OCI-LY1 (cell line): Measurements from ENCODE around the gene BBX.

Experiments used
- EZH2 ChIP-seq: fragments of 200-600 bp; sonication (generic), shearing (Covaris generic); IDR thresholded peaks from 2 replicates; pipeline ENCODE4 v1.8.0; 2017; ENCODE audit warnings: borderline replicate concordance, mixed run types, mild to moderate bottlenecking, antibody characterized with exemption, low read length, moderate library complexity, mixed read lengths
- TF ChIP-seq, protein P1 (sequence below): fragments of 200-600 bp; sonication (generic), shearing (Covaris generic); IDR thresholded peaks from 2 replicates; pipeline ENCODE4 v1.5.1; 2017; ENCODE audit warnings: mild to moderate bottlenecking, antibody characterized with exemption, low read length, moderate library complexity, mixed read lengths

DNA sequence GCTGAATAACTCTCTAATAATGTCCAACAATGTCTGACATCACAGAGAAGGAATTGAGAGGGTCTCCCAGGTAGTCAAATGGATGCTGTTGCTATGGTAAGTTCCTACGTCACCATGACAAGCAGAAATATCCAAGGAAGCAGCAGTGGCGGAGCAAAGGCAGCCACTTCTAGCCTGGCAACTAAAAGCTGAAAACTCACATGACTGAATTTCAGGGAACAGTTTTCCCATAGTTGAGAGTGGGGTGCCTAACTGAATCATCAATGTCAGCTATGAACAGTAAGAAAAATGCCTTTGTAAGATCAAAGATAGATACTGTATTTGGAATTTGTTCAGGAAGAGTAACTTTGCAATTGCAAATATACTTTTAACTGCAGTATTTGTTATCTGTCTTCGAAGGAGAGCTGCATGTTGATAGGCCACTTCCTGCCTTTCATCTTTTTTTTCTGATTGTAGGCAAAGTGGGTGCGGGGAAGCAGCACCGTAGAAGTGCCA lies 161.7 kb downstream of the BBX start:
- TF ChIP-seq, protein P1, sequence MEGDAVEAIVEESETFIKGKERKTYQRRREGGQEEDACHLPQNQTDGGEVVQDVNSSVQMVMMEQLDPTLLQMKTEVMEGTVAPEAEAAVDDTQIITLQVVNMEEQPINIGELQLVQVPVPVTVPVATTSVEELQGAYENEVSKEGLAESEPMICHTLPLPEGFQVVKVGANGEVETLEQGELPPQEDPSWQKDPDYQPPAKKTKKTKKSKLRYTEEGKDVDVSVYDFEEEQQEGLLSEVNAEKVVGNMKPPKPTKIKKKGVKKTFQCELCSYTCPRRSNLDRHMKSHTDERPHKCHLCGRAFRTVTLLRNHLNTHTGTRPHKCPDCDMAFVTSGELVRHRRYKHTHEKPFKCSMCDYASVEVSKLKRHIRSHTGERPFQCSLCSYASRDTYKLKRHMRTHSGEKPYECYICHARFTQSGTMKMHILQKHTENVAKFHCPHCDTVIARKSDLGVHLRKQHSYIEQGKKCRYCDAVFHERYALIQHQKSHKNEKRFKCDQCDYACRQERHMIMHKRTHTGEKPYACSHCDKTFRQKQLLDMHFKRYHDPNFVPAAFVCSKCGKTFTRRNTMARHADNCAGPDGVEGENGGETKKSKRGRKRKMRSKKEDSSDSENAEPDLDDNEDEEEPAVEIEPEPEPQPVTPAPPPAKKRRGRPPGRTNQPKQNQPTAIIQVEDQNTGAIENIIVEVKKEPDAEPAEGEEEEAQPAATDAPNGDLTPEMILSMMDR, result no peak
- no peak for TF ChIP-seq EZH2
